GM18873 (cell line): ENCODE data around the gene EVX2.

ENCODE experiments used
- ATAC-seq: cut with Tn5 transposase; IDR thresholded peaks from one replicate; pipeline ENCODE4 v1.9.1; 2021; ENCODE audit warnings: mild to moderate bottlenecking, moderate library complexity, moderate number of reproducible peaks; ENCODE audit not compliant: unreplicated experiment, low FRiP score

EVX2 gene

GRCh38 chr2:176085120-176085788 lies 1.5 kb upstream of the EVX2 start:
- no peak for ATAC-seq

GRCh38 chr2:176084611-176085119 lies 903 bp upstream of the EVX2 start:
- ATAC-seq, result no peak

DNA sequence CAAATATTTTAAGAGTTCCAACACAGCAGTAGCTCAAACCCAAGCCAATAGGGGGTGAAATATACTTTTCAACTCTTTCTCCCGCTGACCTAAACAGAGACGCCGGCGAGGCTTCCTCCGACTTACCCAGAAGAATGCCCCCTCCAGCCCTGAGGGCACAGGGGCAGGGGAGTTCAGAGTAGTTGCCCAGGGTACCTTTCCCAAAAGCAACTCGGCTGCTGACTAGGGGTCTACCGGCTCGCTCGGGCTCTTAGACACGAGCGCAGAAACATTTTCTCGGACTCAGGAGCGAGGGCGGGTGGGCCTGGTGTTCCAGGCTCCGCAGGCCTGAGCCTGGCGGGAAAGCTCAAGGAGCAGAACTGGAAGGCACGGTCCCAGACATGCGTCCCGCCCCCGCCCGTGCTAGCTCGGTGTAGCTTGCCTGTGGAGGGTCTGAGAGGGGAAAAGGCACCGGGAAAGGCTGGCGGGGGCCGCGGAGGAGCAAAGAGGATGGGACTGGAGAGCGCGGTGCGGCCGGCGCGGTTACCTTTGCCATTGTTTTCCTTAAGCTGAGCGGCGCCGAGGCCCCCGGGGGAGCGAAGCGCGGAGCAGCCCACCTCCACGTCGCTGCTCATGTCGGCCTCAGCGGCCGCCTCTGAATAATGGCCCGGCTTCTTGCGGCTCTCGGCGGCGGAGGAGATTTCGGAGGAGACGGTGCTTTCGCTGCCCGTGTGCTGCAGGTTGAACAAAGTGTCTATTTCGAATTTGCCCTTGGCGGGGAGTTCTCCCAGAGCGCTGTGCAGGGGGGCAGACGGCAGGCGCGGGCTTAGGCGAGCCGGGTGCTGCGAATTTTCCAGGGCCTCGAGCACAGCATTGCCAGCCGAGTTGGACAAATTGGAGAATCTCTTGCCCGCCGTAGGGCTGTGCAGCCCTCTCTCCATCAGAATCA lies 674 bp downstream of the EVX2 start:
- no peak for ATAC-seq

DNA sequence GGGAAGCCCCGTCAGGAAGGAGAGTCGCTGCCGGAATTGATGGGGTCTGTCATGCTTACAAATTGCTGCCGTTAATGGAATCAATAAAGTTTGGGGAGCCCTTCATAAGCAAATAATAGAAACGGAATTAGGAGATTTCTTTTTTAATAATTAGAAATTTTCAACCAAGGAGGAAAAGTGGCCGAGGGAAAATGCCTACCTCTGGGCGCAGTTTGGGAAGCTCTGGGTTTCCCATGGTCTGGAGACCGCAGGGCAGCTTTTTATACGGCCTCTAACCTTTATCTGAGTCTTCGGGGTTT lies 1.3 kb downstream of the EVX2 start:
- ATAC-seq, result no peak

- ATAC-seq, result no peak
Measured at GRCh38 chr2:176081837-176082524, 1.8 kb downstream of the EVX2 start.

- no peak for ATAC-seq
Measured at GRCh38 chr2:176081376-176081836, 2.4 kb downstream of the EVX2 start.

- ATAC-seq, result no peak
Measured at GRCh38 chr2:176080540-176081375, 3.0 kb downstream of the EVX2 start.

- ATAC-seq, result no peak
Measured at GRCh38 chr2:176079831-176080539, 3.8 kb downstream of the EVX2 start.

DNA sequence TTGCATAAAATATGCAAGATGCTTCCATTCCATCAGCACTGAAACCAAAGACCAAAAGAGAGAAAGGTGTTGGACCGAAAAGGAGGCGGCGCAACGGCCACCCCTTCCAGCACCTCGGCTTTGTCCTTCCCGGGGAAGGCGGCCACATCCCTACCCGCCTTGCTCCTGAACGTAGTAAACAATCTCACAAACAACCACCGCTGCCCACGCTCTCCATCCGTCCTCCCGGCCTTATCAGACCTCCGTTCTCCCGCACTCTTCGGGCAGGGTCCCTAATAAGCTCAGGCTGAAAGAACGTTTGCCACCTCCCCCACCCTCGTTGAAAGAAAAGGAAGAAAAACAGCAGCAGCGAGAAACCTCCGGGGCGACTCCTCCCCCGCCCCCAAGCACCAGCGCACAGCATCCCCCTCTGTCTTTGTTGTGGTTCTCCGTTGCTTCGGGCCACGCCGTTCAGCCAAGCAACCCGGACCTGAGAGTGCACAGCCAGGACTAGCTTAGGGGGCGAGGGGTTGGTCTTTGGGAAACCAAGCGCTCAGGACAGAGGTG lies 4.4 kb downstream of the EVX2 start:
- ATAC-seq, result no peak

- no peak for ATAC-seq
Measured at GRCh38 chr2:176078541-176079284, 5.0 kb downstream of the EVX2 start.

DNA sequence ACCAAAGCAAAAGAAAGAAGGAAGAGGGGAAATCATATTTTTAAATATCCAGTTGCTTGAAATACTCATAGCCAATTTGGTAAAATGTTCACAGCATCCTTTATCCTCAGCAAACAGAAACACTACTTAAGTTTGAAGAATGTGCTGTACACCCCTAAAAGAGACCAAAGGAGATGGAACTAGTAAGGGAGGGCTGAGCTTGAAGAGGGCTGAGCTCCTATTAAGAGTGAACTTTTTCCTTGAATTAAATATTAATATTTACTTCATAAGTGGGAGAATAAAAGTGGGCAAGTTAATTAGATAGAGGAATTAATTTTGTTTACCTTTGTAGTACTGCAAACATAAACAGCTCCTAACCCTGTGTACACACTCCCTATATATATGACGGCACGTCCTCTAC lies 7.0 kb downstream of the EVX2 start:
- ATAC-seq, result no peak

- no peak for ATAC-seq
Measured at GRCh38 chr2:176076063-176076462, 7.7 kb downstream of the EVX2 start.

DNA sequence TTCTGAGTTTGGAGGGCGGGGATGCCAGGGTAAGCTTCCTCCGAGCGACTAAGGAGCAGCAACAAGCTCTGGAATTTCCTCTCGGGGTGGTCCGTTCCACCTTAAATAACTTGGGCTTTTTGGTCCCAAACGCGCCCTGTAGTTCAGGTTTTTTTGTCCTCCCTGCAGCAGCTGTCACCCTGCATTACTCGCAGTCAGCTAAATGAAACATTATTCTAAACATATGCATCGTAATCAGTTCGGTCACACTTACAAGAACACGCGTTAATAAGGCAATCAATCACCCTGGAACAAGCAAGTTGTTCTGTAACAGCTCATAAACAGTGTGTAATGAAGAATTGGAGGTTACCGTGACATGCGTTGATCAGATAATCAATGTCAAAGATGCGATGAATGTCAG lies 8.3 kb downstream of the EVX2 start:
- no peak for ATAC-seq

GRCh38 chr2:176074919-176075425 lies 8.8 kb downstream of the EVX2 start:
- ATAC-seq, result no peak

GRCh38 chr2:176072951-176073904 lies 10.5 kb downstream of the EVX2 start:
- no peak for ATAC-seq

GRCh38 chr2:176072292-176072669 lies 11.5 kb downstream of the EVX2 start:
- no peak for ATAC-seq
